ENCODE data around the gene CLRN2. TPM values are rescaled to one million over a fixed set of nuclear protein-coding genes. Genes with fewer than 3 reads are reported as not detected.

Gene CLRN2
- total and polyA plus RNA-seq, 2 donors (not counting 3 experiments of a cell fraction or from before 2014, with no cell fraction given) = not detected

GRCh38 chr4:17523662-17524061, 8.7 kb downstream of the CLRN2 start:
- Histone ChIP-seq H3K9me3 (replicated peaks; ENCODE audit: control insufficient read depth, insufficient read depth, low read length) (no peaks in the 10 kb centered on the region), H3K9ac (replicated peaks; ENCODE audit: extremely low read depth, insufficient read depth, low read length) (no peak overlapping the region), H3K4me2 (ENCODE audit: insufficient read depth, low read length) (no peak overlapping the region), H3K79me2 (ENCODE audit: control insufficient read depth, insufficient read depth, low read length) (no peaks in the 10 kb centered on the region), H3K9me1 (replicated peaks; ENCODE audit: control insufficient read depth, extremely low read depth, insufficient read depth, low read length) (no peaks in the 10 kb centered on the region), H3K4me1 (ENCODE audit: control insufficient read depth, extremely low read depth, insufficient read depth, low read length) (no peaks in the 10 kb centered on the region), H3K36me3 (ENCODE audit: control insufficient read depth in 2 of 2, extremely low read depth in 1 of 2, insufficient read depth in 2 of 2, low read length in 2 of 2) (no peaks in the 10 kb centered on the region), H3K27me3 (ENCODE audit: control insufficient read depth in 2 of 2, insufficient read depth in 2 of 2, low read length in 2 of 2) (peaks cover 5 to 6% of the 10 kb centered on the region in 2 experiments), H2AFZ (ENCODE audit: low read depth, low read length) (no peak overlapping the region), H3K27ac (ENCODE audit: insufficient read depth, low read depth, low read length) (no peak overlapping the region), H3K4me3 (replicated peaks in 1 of 3; ENCODE audit: insufficient read depth in 1 of 3, low read depth in 1 of 3, low read length in 3 of 3) (no peak overlapping the region), H4K20me1 (replicated peaks; ENCODE audit: control insufficient read depth, extremely low read depth, insufficient read depth, low read length) (no peaks in the 10 kb centered on the region)
- intact Hi-C loops (cut with micrococcal nuclease) (no loop called here), dilution Hi-C loops (cut with MboI; ENCODE audit: extremely low pct_ligation_motif_present, low sequenced_read_pairs) (no loop called here)
- no peak for DNase-seq (ENCODE audit: low read depth, low spot score)
- no TSS peak for BruUV-seq (replicated peaks)
- TF ChIP-seq POLR2A (IDR thresholded peaks at IDR 0.05; ENCODE audit: low read depth, low read length) (no peak), POLR2AphosphoS5 (IDR thresholded peaks at IDR 0.05; ENCODE audit: insufficient read depth, low read depth, low read length) (no peak), MYC (IDR thresholded peaks at IDR 0.05; ENCODE audit: low read depth, low read length) (no peak), EZH2 (IDR thresholded peaks at IDR 0.05; ENCODE audit: borderline replicate concordance, low read depth, low read length, severe bottlenecking) (no peak), JUN (IDR thresholded peaks at IDR 0.05; ENCODE audit: borderline replicate concordance, insufficient read depth, insufficient read length, low read depth) (no peak), CTCF (IDR thresholded peaks at IDR 0.05; ENCODE audit: extremely low read depth in 1 of 2, insufficient read depth in 1 of 2, low read depth in 1 of 2, low read length in 2 of 2) (no peak), MAX (IDR thresholded peaks at IDR 0.05; ENCODE audit: insufficient read depth, insufficient read length) (no peak), FOS (IDR thresholded peaks at IDR 0.05; ENCODE audit: borderline replicate concordance, insufficient read depth, low read length) (no peak), GATA2 (IDR thresholded peaks at IDR 0.05; ENCODE audit: insufficient read depth, insufficient read length, low read depth, low read length) (no peak)
- CTCF ChIA-PET = no interaction called here
- FAIRE-seq = no peak
- POLR2A ChIA-PET = no interaction called here
